ENCODE data around the gene PACC1.
A peak's percentile ranks its signal among the peaks of the same experiment; 100 is the strongest.

PACC1 gene

GRCh38 chr1:212353181-212353580 lies 61.5 kb downstream of the PACC1 start:
- Histone ChIP-seq H2BK120ac (ENCODE audit: low read depth, low read length) (no peak overlapping the region), H3K36me3 (ENCODE audit: control insufficient read depth, insufficient read depth, low read length) (no peaks in the 10 kb centered on the region), H4K8ac (ENCODE audit: low read depth, low read length) (no peak overlapping the region), H3K27me3 (ENCODE audit: insufficient read depth, low read length, poor library complexity) (no peaks in the 10 kb centered on the region), H3K23ac (ENCODE audit: low read length) (no peak overlapping the region), H3K4me2 (ENCODE audit: low read length) (no peak overlapping the region), H3K79me2 (ENCODE audit: control insufficient read depth, insufficient read depth, low read length) (no peaks in the 10 kb centered on the region), H3K79me1 (ENCODE audit: low read length) (no peaks in the 10 kb centered on the region), H4K5ac (ENCODE audit: low read length) (no peak overlapping the region), H3K18ac (ENCODE audit: low read length) (no peak overlapping the region), H2BK5ac (ENCODE audit: low read length) (no peak overlapping the region), H3K4me3 (ENCODE audit: low read length) (no peak overlapping the region), H3K27ac (ENCODE audit: low read depth, low read length) (no peak overlapping the region), H3K4me1 (ENCODE audit: control insufficient read depth, low read depth, low read length) (no peaks in the 10 kb centered on the region), H2AK5ac (ENCODE audit: low read length) (no peak overlapping the region), H2BK15ac (replicated peaks; ENCODE audit: low read depth) (no peak overlapping the region), H3K56ac (ENCODE audit: low read length) (no peak overlapping the region), H3K9ac (ENCODE audit: low read length) (no peak overlapping the region), H3K4ac (ENCODE audit: low read depth, low read length) (no peak overlapping the region)
- DNase-seq: peak; percentile 25
- WGBS (ENCODE audit: extremely low coverage, insufficient coverage, low lambda C conversion rate): no CpG with 5 or more reads among the region's 2 CpGs

- no peak overlapping the region for H2BK5ac ChIP-seq (ENCODE audit: low read length)
- no peak overlapping the region for H3K9ac ChIP-seq (ENCODE audit: low read length)
- H3K27ac ChIP-seq (ENCODE audit: low read depth, low read length): no peak overlapping the region
- no peaks in the 10 kb centered on the region for H3K79me2 ChIP-seq (ENCODE audit: control insufficient read depth, insufficient read depth, low read length)
- DNase-seq: no peak
- no peaks in the 10 kb centered on the region for H3K4me1 ChIP-seq (ENCODE audit: control insufficient read depth, low read depth, low read length)
- no peak overlapping the region for H3K56ac ChIP-seq (ENCODE audit: low read length)
- no peaks in the 10 kb centered on the region for H3K36me3 ChIP-seq (ENCODE audit: control insufficient read depth, insufficient read depth, low read length)
- no peak overlapping the region for H3K18ac ChIP-seq (ENCODE audit: low read length)
- H3K27me3 ChIP-seq (ENCODE audit: insufficient read depth, low read length, poor library complexity): no peaks in the 10 kb centered on the region
- no peak overlapping the region for H3K4me2 ChIP-seq (ENCODE audit: low read length)
- no peaks in the 10 kb centered on the region for H3K79me1 ChIP-seq (ENCODE audit: low read length)
- H2BK15ac ChIP-seq (replicated peaks; ENCODE audit: low read depth): no peak overlapping the region
- no peak overlapping the region for H2BK120ac ChIP-seq (ENCODE audit: low read depth, low read length)
- no peak overlapping the region for H3K4me3 ChIP-seq (ENCODE audit: low read length)
- no peak overlapping the region for H3K4ac ChIP-seq (ENCODE audit: low read depth, low read length)
- H4K5ac ChIP-seq (ENCODE audit: low read length): no peak overlapping the region
- no peak overlapping the region for H2AK5ac ChIP-seq (ENCODE audit: low read length)
- 100% methylated on average over 1 of the region's 10 CpGs for WGBS (ENCODE audit: extremely low coverage, insufficient coverage, low lambda C conversion rate)
- no peak overlapping the region for H3K23ac ChIP-seq (ENCODE audit: low read length)
- H4K8ac ChIP-seq (ENCODE audit: low read depth, low read length): no peak overlapping the region
These were observed 62.9 kb downstream of the PACC1 start for GRCh38 chr1:212351588-212352362.

GRCh38 chr1:212346601-212347000 lies 68.1 kb downstream of the PACC1 start:
- no CpG with 5 or more reads among the region's 1 CpG for WGBS (ENCODE audit: extremely low coverage, insufficient coverage, low lambda C conversion rate)
- Histone ChIP-seq H4K8ac (ENCODE audit: low read depth, low read length) (no peak overlapping the region), H2BK120ac (ENCODE audit: low read depth, low read length) (no peak overlapping the region), H3K27me3 (ENCODE audit: insufficient read depth, low read length, poor library complexity) (no peaks in the 10 kb centered on the region), H3K4me3 (ENCODE audit: low read length) (no peak overlapping the region), H3K23ac (ENCODE audit: low read length) (no peak overlapping the region), H3K27ac (ENCODE audit: low read depth, low read length) (no peak overlapping the region), H3K4me1 (ENCODE audit: control insufficient read depth, low read depth, low read length) (no peaks in the 10 kb centered on the region), H3K79me2 (ENCODE audit: control insufficient read depth, insufficient read depth, low read length) (no peaks in the 10 kb centered on the region), H3K56ac (ENCODE audit: low read length) (no peak overlapping the region), H2AK5ac (ENCODE audit: low read length) (no peak overlapping the region), H3K36me3 (ENCODE audit: control insufficient read depth, insufficient read depth, low read length) (no peaks in the 10 kb centered on the region), H3K9ac (ENCODE audit: low read length) (no peak overlapping the region), H3K79me1 (ENCODE audit: low read length) (no peaks in the 10 kb centered on the region), H2BK15ac (replicated peaks; ENCODE audit: low read depth) (no peak overlapping the region), H2BK5ac (ENCODE audit: low read length) (no peak overlapping the region), H4K5ac (ENCODE audit: low read length) (no peak overlapping the region), H3K18ac (ENCODE audit: low read length) (no peak overlapping the region), H3K4ac (ENCODE audit: low read depth, low read length) (no peak overlapping the region), H3K4me2 (ENCODE audit: low read length) (no peak overlapping the region)
- no peak for DNase-seq

GRCh38 chr1:212344905-212345304 lies 69.8 kb downstream of the PACC1 start:
- no CpG with 5 or more reads among the region's 4 CpGs for WGBS (ENCODE audit: extremely low coverage, insufficient coverage, low lambda C conversion rate)
- no peak overlapping the region for H3K27ac ChIP-seq (ENCODE audit: low read depth, low read length)

GRCh38 chr1:212341090-212341489 lies 73.6 kb downstream of the PACC1 start:
- H3K79me2 ChIP-seq (ENCODE audit: control insufficient read depth, insufficient read depth, low read length): no peaks in the 10 kb centered on the region
- H3K4me3 ChIP-seq (ENCODE audit: low read length): no peak overlapping the region
- H3K27me3 ChIP-seq (ENCODE audit: insufficient read depth, low read length, poor library complexity): no peaks in the 10 kb centered on the region
- no peak overlapping the region for H3K18ac ChIP-seq (ENCODE audit: low read length)
- no peak overlapping the region for H2AK5ac ChIP-seq (ENCODE audit: low read length)
- H2BK15ac ChIP-seq (replicated peaks; ENCODE audit: low read depth): no peak overlapping the region
- no peaks in the 10 kb centered on the region for H3K4me1 ChIP-seq (ENCODE audit: control insufficient read depth, low read depth, low read length)
- WGBS (ENCODE audit: extremely low coverage, insufficient coverage, low lambda C conversion rate): no CpG with 5 or more reads among the region's 1 CpG
- H2BK5ac ChIP-seq (ENCODE audit: low read length): no peak overlapping the region
- no peaks in the 10 kb centered on the region for H3K36me3 ChIP-seq (ENCODE audit: control insufficient read depth, insufficient read depth, low read length)
- H3K79me1 ChIP-seq (ENCODE audit: low read length): no peaks in the 10 kb centered on the region
- H3K4me2 ChIP-seq (ENCODE audit: low read length): no peak overlapping the region
- no peak overlapping the region for H3K9ac ChIP-seq (ENCODE audit: low read length)
- H4K8ac ChIP-seq (ENCODE audit: low read depth, low read length): no peak overlapping the region
- DNase-seq: no peak
- no peak overlapping the region for H2BK120ac ChIP-seq (ENCODE audit: low read depth, low read length)
- H3K56ac ChIP-seq (ENCODE audit: low read length): no peak overlapping the region
- no peak overlapping the region for H3K23ac ChIP-seq (ENCODE audit: low read length)
- no peak overlapping the region for H3K27ac ChIP-seq (ENCODE audit: low read depth, low read length)
- H3K4ac ChIP-seq (ENCODE audit: low read depth, low read length): no peak overlapping the region
- H4K5ac ChIP-seq (ENCODE audit: low read length): no peak overlapping the region

More at GRCh38 chr1:212344905-212345304, 69.8 kb downstream of the PACC1 start:
- no peaks in the 10 kb centered on the region for H3K27me3 ChIP-seq (ENCODE audit: insufficient read depth, low read length, poor library complexity)
- no peak overlapping the region for H2BK5ac ChIP-seq (ENCODE audit: low read length)
- no peak overlapping the region for H3K9ac ChIP-seq (ENCODE audit: low read length)
- no peaks in the 10 kb centered on the region for H3K4me1 ChIP-seq (ENCODE audit: control insufficient read depth, low read depth, low read length)
- no peak overlapping the region for H3K4me3 ChIP-seq (ENCODE audit: low read length)
- H2BK15ac ChIP-seq (replicated peaks; ENCODE audit: low read depth): no peak overlapping the region
- H3K36me3 ChIP-seq (ENCODE audit: control insufficient read depth, insufficient read depth, low read length): no peaks in the 10 kb centered on the region
- H3K56ac ChIP-seq (ENCODE audit: low read length): no peak overlapping the region
- no peak overlapping the region for H4K5ac ChIP-seq (ENCODE audit: low read length)
- no peak overlapping the region for H3K4ac ChIP-seq (ENCODE audit: low read depth, low read length)
- no peak overlapping the region for H4K8ac ChIP-seq (ENCODE audit: low read depth, low read length)
- H2BK120ac ChIP-seq (ENCODE audit: low read depth, low read length): no peak overlapping the region
- H3K79me1 ChIP-seq (ENCODE audit: low read length): no peaks in the 10 kb centered on the region
- DNase-seq: no peak
- H3K79me2 ChIP-seq (ENCODE audit: control insufficient read depth, insufficient read depth, low read length): no peaks in the 10 kb centered on the region
- no peak overlapping the region for H3K23ac ChIP-seq (ENCODE audit: low read length)
- H3K18ac ChIP-seq (ENCODE audit: low read length): no peak overlapping the region
- no peak overlapping the region for H3K4me2 ChIP-seq (ENCODE audit: low read length)
- no peak overlapping the region for H2AK5ac ChIP-seq (ENCODE audit: low read length)

GRCh38 chr1:212329105-212329504 lies 85.6 kb downstream of the PACC1 start:
- Histone ChIP-seq H2BK15ac (replicated peaks; ENCODE audit: low read depth) (no peak overlapping the region), H3K27ac (ENCODE audit: low read depth, low read length) (no peak overlapping the region), H3K27me3 (ENCODE audit: insufficient read depth, low read length, poor library complexity) (no peaks in the 10 kb centered on the region), H3K18ac (ENCODE audit: low read length) (no peak overlapping the region), H3K36me3 (ENCODE audit: control insufficient read depth, insufficient read depth, low read length) (no peaks in the 10 kb centered on the region), H3K79me2 (ENCODE audit: control insufficient read depth, insufficient read depth, low read length) (peaks cover 2% of the 10 kb centered on the region), H2BK5ac (ENCODE audit: low read length) (no peak overlapping the region), H3K79me1 (ENCODE audit: low read length) (peaks cover 2% of the 10 kb centered on the region), H3K56ac (ENCODE audit: low read length) (no peak overlapping the region), H3K4me1 (ENCODE audit: control insufficient read depth, low read depth, low read length) (no peaks in the 10 kb centered on the region), H4K5ac (ENCODE audit: low read length) (no peak overlapping the region), H3K4me2 (ENCODE audit: low read length) (no peak overlapping the region), H2AK5ac (ENCODE audit: low read length) (no peak overlapping the region), H3K4ac (ENCODE audit: low read depth, low read length) (no peak overlapping the region), H3K23ac (ENCODE audit: low read length) (no peak overlapping the region), H3K4me3 (ENCODE audit: low read length) (no peak overlapping the region), H4K8ac (ENCODE audit: low read depth, low read length) (no peak overlapping the region), H2BK120ac (ENCODE audit: low read depth, low read length) (no peak overlapping the region), H3K9ac (ENCODE audit: low read length) (no peak overlapping the region)
- WGBS (ENCODE audit: extremely low coverage, insufficient coverage, low lambda C conversion rate): no CpG with 5 or more reads among the region's 2 CpGs
- no peak for DNase-seq

Measured in mesendoderm (in vitro differentiated cells).